ENCODE data around the gene NCOA7.
A peak's percentile ranks its signal among the peaks of the same experiment; 100 is the strongest.
"Not testable (repeated sequence)": the region's sequence is repeated elsewhere in the genome, so short reads cannot be mapped to it uniquely, and the experiment has no call there.

NCOA7 gene

GRCh38 chr6:125949069-125949468, 158.3 kb downstream of the NCOA7 start:
- no peak for TF ChIP-seq CTCF (IDR thresholded peaks at IDR 0.05; ENCODE audit: low read length, missing control alignments)
- no peak for DNase-seq (ENCODE audit: low read depth)
- H3K4me3 ChIP-seq (replicated peaks; ENCODE audit: low read depth, low read length) = no peak overlapping the region

- DNase-seq (ENCODE audit: low read depth) = peak; percentile 64
- no peak overlapping the region for H3K4me3 ChIP-seq (replicated peaks; ENCODE audit: low read depth, low read length)
- no peak for TF ChIP-seq CTCF (IDR thresholded peaks at IDR 0.05; ENCODE audit: low read length, missing control alignments)
Measured at GRCh38 chr6:125950293-125950692, 159.5 kb downstream of the NCOA7 start.

GRCh38 chr6:125950716-125951115, 160.0 kb downstream of the NCOA7 start:
- DNase-seq (ENCODE audit: low read depth); H3K4me3 ChIP-seq (replicated peaks; ENCODE audit: low read depth, low read length): not testable (repeated sequence)

- H3K4me3 ChIP-seq (replicated peaks; ENCODE audit: low read depth, low read length) = no peak overlapping the region
- no peak for DNase-seq (ENCODE audit: low read depth)
- no peak for TF ChIP-seq CTCF (IDR thresholded peaks at IDR 0.05; ENCODE audit: low read length, missing control alignments)
Measured at GRCh38 chr6:125951323-125951722, 160.6 kb downstream of the NCOA7 start.

- peak; percentile 48 for DNase-seq (ENCODE audit: low read depth)
- TF ChIP-seq CTCF (IDR thresholded peaks at IDR 0.05; ENCODE audit: low read length, missing control alignments) = peak; percentile 37
- H3K4me3 ChIP-seq (replicated peaks; ENCODE audit: low read depth, low read length) = no peak overlapping the region
Measured at GRCh38 chr6:125952764-125953501, 162.2 kb downstream of the NCOA7 start.

- no peak overlapping the region for H3K4me3 ChIP-seq (replicated peaks; ENCODE audit: low read depth, low read length)
- TF ChIP-seq CTCF (IDR thresholded peaks at IDR 0.05; ENCODE audit: low read length, missing control alignments) = no peak
- DNase-seq (ENCODE audit: low read depth) = no peak
Measured at GRCh38 chr6:125953502-125953875, 162.7 kb downstream of the NCOA7 start.

GRCh38 chr6:125954735-125955339, 164.1 kb downstream of the NCOA7 start:
- no peak overlapping the region for H3K4me3 ChIP-seq (replicated peaks; ENCODE audit: low read depth, low read length)
- no peak for DNase-seq (ENCODE audit: low read depth)
- no peak for TF ChIP-seq CTCF (IDR thresholded peaks at IDR 0.05; ENCODE audit: low read length, missing control alignments)
